Vagina (tissue), 2 donors: ENCODE data around the gene SELENOW. TPM values are rescaled to one million over a fixed set of nuclear protein-coding genes. Genes with fewer than 3 reads are reported as not detected.
"Not testable (repeated sequence)": the region's sequence is repeated elsewhere in the genome, so short reads cannot be mapped to it uniquely, and the experiment has no call there.

Source experiments
- DNase-seq, 2 donors: peaks; one replicate each; pipeline ENCODE4 v3.0.0-alpha.2; 2017; ENCODE audit errors: extremely low spot score in 2 of 2
- H3K27ac ChIP-seq: fragments of 200-600 bp; sonication (generic); one replicate; pipeline ENCODE4 v1.5.1; 2019
- H3K27me3 ChIP-seq: fragments of 200-600 bp; sonication (generic); one replicate; pipeline ENCODE4 v1.5.1; 2019
- H3K36me3 ChIP-seq, 2 donors: fragments of 200-600 bp; sonication (generic); one replicate each; pipeline ENCODE4 v1.5.1; 2017 to 2019
- H3K4me1 ChIP-seq: fragments of 200-600 bp; sonication (generic); one replicate; pipeline ENCODE4 v1.5.1; 2019
- H3K4me3 ChIP-seq, 2 donors: fragments of 200-600 bp; sonication (generic); 1 replicate in 1 of 2; 2 replicates in 1 of 2; pipeline ENCODE4 v1.5.1; 2016 to 2019
- H3K9me3 ChIP-seq: fragments of 200-600 bp; sonication (generic); one replicate; pipeline ENCODE4 v1.5.1; 2019
- POLR2A ChIP-seq, 2 donors: fragments of 450-650 bp; IDR thresholded peaks; one replicate each; pipeline ENCODE4 v1.6.1; 2017; ENCODE audit warnings: antibody characterized with exemption in 2 of 2, mild to moderate bottlenecking in 2 of 2, moderate library complexity in 2 of 2
- POLR2AphosphoS5 ChIP-seq, 2 donors: sonication (generic); formaldehyde crosslinking; IDR thresholded peaks; one replicate each; pipeline ENCODE4 v1.9.0; 2017; ENCODE audit warnings: antibody characterized with exemption in 2 of 2, mild to moderate bottlenecking in 2 of 2, low read depth in 1 of 2; ENCODE audit not compliant: insufficient read depth in 1 of 2
- intact Hi-C: fragments of 100-400 bp; cut with DNase I; formaldehyde crosslinking; loops from one replicate; pipeline ENCODE4 v1.15.1; 2023
- total RNA-seq: library from RNA; depleted of rRNA; stranded (reverse); fragments of >200 nt; gene quantifications from one replicate; pipeline ENCODE4 v1.2.3, GENCODE V29; 2016
- TF ChIP-seq, protein P1 (sequence below), 3 experiments: fragments of 450-650 bp in 2 of 3; fragments of 200-600 bp in 1 of 3; sonication (generic) in 1 of 3; IDR thresholded peaks; one replicate each; pipeline ENCODE4 v1.5.1; 2017 to 2019; ENCODE audit warnings: antibody characterized with exemption in 3 of 3, mild to moderate bottlenecking in 2 of 3, moderate library complexity in 2 of 3

Gene SELENOW
- total RNA-seq, 1 donor from 2014 or later, result 442 TPM

DNA sequence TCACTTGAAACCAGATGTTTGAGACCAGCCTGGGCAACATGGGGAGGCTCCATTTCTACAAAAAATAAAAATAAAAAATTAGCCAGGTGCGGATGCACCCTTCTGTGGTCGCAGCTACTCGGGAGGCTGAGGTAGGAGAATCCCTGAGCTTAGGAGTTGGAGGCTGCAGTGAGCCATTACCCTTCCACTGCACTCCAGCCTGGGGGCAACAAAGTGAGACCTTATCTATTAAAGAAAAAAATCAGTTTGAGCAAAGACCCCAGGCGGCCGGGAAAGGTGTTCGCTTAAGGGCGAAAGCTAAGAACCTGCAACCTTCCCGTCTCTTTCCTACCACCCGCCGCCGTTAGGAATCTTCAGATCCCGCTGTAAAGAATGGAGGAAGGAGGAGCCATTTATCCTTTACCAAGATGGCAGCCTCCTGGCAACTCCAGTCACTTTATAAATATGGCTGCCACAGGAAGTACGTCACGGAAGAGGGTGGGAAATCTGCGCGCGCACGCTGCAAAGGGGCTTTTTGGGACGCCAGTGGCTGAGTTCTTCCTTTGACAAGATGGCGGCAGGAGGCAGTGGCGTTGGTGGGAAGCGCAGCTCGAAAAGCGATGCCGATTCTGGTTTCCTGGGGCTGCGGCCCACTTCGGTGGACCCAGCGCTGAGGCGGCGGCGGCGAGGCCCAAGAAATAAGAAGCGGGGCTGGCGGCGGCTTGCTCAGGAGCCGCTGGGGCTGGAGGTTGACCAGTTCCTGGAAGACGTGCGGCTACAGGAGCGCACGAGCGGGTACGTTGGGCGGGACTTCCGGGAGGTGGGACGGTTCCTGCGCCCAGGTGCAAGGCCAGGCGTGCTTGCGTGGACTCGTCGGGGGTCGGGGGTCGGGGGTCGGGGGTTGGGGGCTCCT is 33.2 kb upstream of the SELENOW start, which contains the start of gene NOP53:
NOP53 (plus strand) TSS at position 537 of the 892 bp plus-strand sequence; CDS start at position 551, 14 bp downstream.
- Histone ChIP-seq H3K36me3 (peaks cover 0 to 52% of the 10 kb centered on the region in 2 donors), H3K4me1 (peaks cover 63% of the 10 kb centered on the region), H3K27ac (peak within 1 kb of the TSS; percentile 99), H3K9me3 (no peaks in the 10 kb centered on the region), H3K4me3 (peak within 1 kb of the TSS; percentile 74 to 89), H3K27me3 (no peaks in the 10 kb centered on the region)
- intact Hi-C loops, result no loop called here
- TF ChIP-seq, protein P1, sequence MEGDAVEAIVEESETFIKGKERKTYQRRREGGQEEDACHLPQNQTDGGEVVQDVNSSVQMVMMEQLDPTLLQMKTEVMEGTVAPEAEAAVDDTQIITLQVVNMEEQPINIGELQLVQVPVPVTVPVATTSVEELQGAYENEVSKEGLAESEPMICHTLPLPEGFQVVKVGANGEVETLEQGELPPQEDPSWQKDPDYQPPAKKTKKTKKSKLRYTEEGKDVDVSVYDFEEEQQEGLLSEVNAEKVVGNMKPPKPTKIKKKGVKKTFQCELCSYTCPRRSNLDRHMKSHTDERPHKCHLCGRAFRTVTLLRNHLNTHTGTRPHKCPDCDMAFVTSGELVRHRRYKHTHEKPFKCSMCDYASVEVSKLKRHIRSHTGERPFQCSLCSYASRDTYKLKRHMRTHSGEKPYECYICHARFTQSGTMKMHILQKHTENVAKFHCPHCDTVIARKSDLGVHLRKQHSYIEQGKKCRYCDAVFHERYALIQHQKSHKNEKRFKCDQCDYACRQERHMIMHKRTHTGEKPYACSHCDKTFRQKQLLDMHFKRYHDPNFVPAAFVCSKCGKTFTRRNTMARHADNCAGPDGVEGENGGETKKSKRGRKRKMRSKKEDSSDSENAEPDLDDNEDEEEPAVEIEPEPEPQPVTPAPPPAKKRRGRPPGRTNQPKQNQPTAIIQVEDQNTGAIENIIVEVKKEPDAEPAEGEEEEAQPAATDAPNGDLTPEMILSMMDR (IDR thresholded peaks at IDR 0.05), result peak in 1 of 3 experiments; percentile 15
- TF ChIP-seq POLR2A (IDR thresholded peaks at IDR 0.05), result peak in 1 of 2 donors; percentile 50
- TF ChIP-seq POLR2AphosphoS5 (IDR thresholded peaks at IDR 0.05; ENCODE audit: insufficient read depth in 1 of 2, low read depth in 1 of 2), result peak; percentile 96 to 100
- peak in 1 of 2 donors; percentile 99 for DNase-seq

DNA sequence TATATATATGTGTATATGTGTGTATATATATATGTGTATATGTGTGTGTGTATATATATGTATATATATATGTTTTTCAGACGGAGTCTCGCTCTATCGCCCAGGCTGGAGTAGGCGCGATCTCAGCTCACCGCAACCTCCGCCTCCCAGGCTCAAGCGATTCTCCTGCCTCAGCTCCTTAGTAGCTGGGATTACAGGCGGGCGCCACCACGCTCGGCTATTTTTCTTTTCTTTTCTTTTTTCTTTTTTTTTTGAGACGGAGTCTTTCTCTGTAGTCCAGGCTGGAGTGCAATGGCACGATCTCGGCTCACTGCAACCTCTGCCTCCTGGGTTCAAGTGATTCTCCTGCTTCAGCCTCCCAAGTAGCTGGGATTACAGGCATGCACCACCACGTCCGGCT is 32.4 kb upstream of the SELENOW start:
- H3K9me3 ChIP-seq, H3K27me3 ChIP-seq, DNase-seq, intact Hi-C loops: not testable (repeated sequence)
- Histone ChIP-seq H3K4me3 (peak overlapping the region; percentile 74 to 89), H3K27ac (peak overlapping the region; percentile 99), H3K36me3 (peaks cover 0 to 52% of the 10 kb centered on the region in 2 donors), H3K4me1 (peaks cover 63% of the 10 kb centered on the region)

DNA sequence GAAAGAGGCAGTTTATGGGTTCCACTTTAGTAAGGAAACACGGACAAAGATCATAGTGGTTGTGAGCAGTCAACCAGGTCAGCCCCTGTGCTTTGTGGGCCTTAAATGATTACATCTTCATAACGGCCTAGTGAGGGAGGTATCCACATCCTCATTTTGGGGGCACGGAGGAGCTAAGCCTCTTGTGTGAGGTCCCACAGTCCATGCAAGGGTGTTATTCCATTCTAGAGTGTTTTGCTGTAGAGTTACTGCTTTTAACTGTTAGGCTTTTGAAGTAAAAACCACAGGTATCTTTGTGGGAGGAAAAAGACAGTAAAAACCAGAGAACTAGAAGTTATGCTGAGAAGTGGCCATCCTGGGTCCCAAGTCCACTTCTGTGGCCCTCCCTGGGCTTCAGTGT is 29.2 kb upstream of the SELENOW start:
- Histone ChIP-seq H3K4me1 (peaks cover 43% of the 10 kb centered on the region), H3K9me3 (no peaks in the 10 kb centered on the region), H3K27ac (no peak overlapping the region), H3K4me3 (no peak overlapping the region), H3K27me3 (no peaks in the 10 kb centered on the region), H3K36me3 (peaks cover 0 to 76% of the 10 kb centered on the region in 2 donors)
- no peak for DNase-seq
- intact Hi-C loops, result no loop called here
- TF ChIP-seq POLR2A (IDR thresholded peaks at IDR 0.05), result no peak
- TF ChIP-seq, protein P1 (IDR thresholded peaks at IDR 0.05), result no peak
- no peak for TF ChIP-seq POLR2AphosphoS5 (IDR thresholded peaks at IDR 0.05; ENCODE audit: insufficient read depth in 1 of 2, low read depth in 1 of 2)

DNA sequence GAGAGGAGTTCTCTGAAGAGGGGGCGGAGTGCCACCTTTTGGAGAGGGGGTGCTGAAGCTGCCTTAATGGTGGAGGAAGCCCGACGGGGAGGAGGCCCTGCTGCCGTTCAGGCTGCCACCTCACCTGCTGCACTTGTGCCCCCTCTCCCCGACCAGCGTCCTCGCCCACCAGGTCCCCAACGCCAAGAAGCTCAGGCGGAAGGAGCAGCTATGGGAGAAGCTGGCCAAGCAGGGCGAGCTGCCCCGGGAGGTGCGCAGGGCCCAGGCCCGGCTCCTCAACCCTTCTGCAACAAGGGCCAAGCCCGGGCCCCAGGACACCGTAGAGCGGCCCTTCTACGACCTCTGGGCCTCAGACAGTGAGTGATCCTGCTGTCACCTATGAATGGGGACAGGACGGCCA is 27.8 kb upstream of the SELENOW start:
- no peak for DNase-seq
- Histone ChIP-seq H3K4me3 (no peak overlapping the region), H3K36me3 (peaks cover 0 to 90% of the 10 kb centered on the region in 2 donors), H3K9me3 (no peaks in the 10 kb centered on the region), H3K27me3 (no peaks in the 10 kb centered on the region), H3K4me1 (peaks cover 40% of the 10 kb centered on the region), H3K27ac (no peak overlapping the region)
- TF ChIP-seq POLR2A (IDR thresholded peaks at IDR 0.05) (no peak), POLR2AphosphoS5 (IDR thresholded peaks at IDR 0.05; ENCODE audit: insufficient read depth in 1 of 2, low read depth in 1 of 2) (no peak)
- TF ChIP-seq, protein P1 (IDR thresholded peaks at IDR 0.05), result no peak
- intact Hi-C loops, result loop anchor here (5.0 kb wide), 1 partner anchor 42 kb away; no protein-coding TSS in a partner anchor

DNA sequence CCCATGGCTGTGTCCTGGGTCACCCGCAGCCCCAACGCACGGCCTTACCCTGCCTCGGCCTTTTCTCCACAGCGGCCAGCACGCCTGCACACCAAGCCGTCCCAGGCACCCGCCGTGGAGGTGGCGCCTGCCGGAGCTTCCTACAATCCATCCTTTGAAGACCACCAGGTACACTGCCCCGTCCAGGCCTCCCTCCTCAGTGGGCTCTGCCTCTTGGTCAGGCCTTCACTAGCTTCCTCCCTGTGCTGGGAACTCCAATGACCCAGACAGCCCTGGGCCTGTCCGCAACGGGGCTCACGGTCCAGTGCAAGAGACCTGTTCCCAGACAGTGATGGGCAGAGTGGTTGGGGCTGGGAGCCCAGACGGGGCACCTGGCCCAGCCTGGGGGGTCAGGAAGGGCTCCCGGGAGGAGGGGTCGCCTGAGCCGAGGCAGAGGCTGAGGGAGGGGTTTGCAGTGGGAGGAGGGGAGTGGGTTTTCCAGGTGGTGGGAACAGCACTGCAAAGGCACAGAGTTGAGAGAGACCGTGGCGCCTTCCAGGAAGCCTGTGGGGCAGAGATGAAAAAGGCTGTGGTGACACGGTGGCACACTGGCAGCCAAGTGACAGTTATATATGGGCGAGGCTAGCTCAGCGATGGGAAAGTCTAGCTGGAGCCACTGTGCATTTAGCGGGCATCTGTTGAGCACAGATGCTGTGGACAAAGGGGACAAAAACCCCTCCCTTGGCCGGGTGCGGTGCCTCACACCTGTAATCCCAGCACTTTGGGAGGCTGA is 25.9 kb upstream of the SELENOW start:
- H3K36me3 ChIP-seq, result peaks cover 4 to 99% of the 10 kb centered on the region in 2 donors
- no peak for TF ChIP-seq POLR2AphosphoS5 (IDR thresholded peaks at IDR 0.05; ENCODE audit: insufficient read depth in 1 of 2, low read depth in 1 of 2)
- TF ChIP-seq, protein P1 (IDR thresholded peaks at IDR 0.05), result no peak
- no peak for TF ChIP-seq POLR2A (IDR thresholded peaks at IDR 0.05)

More for the DNA sequence above, 25.9 kb upstream of the SELENOW start:
- intact Hi-C loops, result loop anchor here (5.0 kb wide), 1 partner anchor 40 kb away; no protein-coding TSS in a partner anchor
- no peaks in the 10 kb centered on the region for H3K27me3 ChIP-seq
- H3K4me1 ChIP-seq, result peaks cover 22% of the 10 kb centered on the region
- no peak overlapping the region for H3K27ac ChIP-seq
- H3K4me3 ChIP-seq, result no peak overlapping the region
- no peaks in the 10 kb centered on the region for H3K9me3 ChIP-seq
- DNase-seq, result no peak
